ENCODE data around the gene NPDC1. TPM values are rescaled to one million over a fixed set of nuclear protein-coding genes. Genes with fewer than 3 reads are reported as not detected.

NPDC1 gene
- total and polyA plus RNA-seq, 2 donors (not counting 1 experiment from before 2014, with no cell fraction given): 0.17 to 0.19 TPM

- Histone ChIP-seq H3K4me3 (ENCODE audit: control extremely low read depth in 1 of 5, extremely low read depth in 1 of 5, insufficient read depth in 1 of 5, low read depth in 2 of 5, low read length in 4 of 5) (no peak overlapping the region), H4K20me1 (ENCODE audit: control insufficient read depth, insufficient read depth, low read length, poor library complexity, severe bottlenecking) (no peaks in the 10 kb centered on the region), H3K27ac (ENCODE audit: low read length in 2 of 2) (no peak overlapping the region), H3K27me3 (replicated peaks in 1 of 4; ENCODE audit: control extremely low read depth in 1 of 4, control insufficient read depth in 3 of 4, insufficient read depth in 4 of 4, low read length in 3 of 4) (no peaks in the 10 kb centered on the region), H3K9me3 (ENCODE audit: control extremely low read depth in 1 of 3, control insufficient read depth in 2 of 3, insufficient read depth in 1 of 3, low read length in 2 of 3) (no peaks in the 10 kb centered on the region), H3K79me2 (ENCODE audit: control insufficient read depth, insufficient read depth, low read length) (no peaks in the 10 kb centered on the region), H3K36me3 (replicated peaks in 1 of 2; ENCODE audit: control extremely low read depth in 1 of 2, control insufficient read depth in 1 of 2, extremely low read depth in 1 of 2, insufficient read depth in 2 of 2, low read length in 1 of 2) (peaks cover 1 to 5% of the 10 kb centered on the region in 2 experiments), H2AFZ (ENCODE audit: insufficient read depth, low read depth, low read length, poor library complexity, severe bottlenecking) (no peak overlapping the region), H3K4me1 (ENCODE audit: control insufficient read depth in 2 of 2, insufficient read depth in 2 of 2, low read length in 2 of 2) (no peaks in the 10 kb centered on the region), H3K9ac (ENCODE audit: low read length) (no peak overlapping the region), H3K4me2 (replicated peaks; ENCODE audit: low read depth, low read length, poor library complexity, severe bottlenecking) (no peak overlapping the region)
- POLR2A ChIA-PET: no interaction called here
- H3K27me3 Mint-ChIP-seq: no peaks in the 10 kb centered on the region
- no peak overlapping the region for H3K27ac Mint-ChIP-seq
- H3K9me3 Mint-ChIP-seq (ENCODE audit: insufficient read depth): no peaks in the 10 kb centered on the region
- intact Hi-C loops (cut with micrococcal nuclease): no loop called here
- 95% methylated on average over 55 of the region's 67 CpGs for WGBS (ENCODE audit: insufficient coverage)
- no peaks in the 10 kb centered on the region for H3K4me1 Mint-ChIP-seq
- DNase-seq: no peak
- no peak for ATAC-seq (ENCODE audit: low read depth)
- TF ChIP-seq, protein P1, sequence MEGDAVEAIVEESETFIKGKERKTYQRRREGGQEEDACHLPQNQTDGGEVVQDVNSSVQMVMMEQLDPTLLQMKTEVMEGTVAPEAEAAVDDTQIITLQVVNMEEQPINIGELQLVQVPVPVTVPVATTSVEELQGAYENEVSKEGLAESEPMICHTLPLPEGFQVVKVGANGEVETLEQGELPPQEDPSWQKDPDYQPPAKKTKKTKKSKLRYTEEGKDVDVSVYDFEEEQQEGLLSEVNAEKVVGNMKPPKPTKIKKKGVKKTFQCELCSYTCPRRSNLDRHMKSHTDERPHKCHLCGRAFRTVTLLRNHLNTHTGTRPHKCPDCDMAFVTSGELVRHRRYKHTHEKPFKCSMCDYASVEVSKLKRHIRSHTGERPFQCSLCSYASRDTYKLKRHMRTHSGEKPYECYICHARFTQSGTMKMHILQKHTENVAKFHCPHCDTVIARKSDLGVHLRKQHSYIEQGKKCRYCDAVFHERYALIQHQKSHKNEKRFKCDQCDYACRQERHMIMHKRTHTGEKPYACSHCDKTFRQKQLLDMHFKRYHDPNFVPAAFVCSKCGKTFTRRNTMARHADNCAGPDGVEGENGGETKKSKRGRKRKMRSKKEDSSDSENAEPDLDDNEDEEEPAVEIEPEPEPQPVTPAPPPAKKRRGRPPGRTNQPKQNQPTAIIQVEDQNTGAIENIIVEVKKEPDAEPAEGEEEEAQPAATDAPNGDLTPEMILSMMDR (IDR thresholded peaks at IDR 0.05): no peak
- TF ChIP-seq EZH2 (IDR thresholded peaks at IDR 0.05; ENCODE audit: borderline replicate concordance, insufficient read depth, low read depth, low read length, poor library complexity, severe bottlenecking): no peak
- no peak overlapping the region for H3K4me3 Mint-ChIP-seq
- CTCF ChIA-PET: no interaction called here
Measured at GRCh38 chr9:137012694-137013570, 33.0 kb downstream of the NPDC1 start.

Measured in B cell (primary cell).